Gastrocnemius medialis (tissue), 4 donors: ENCODE results near the gene ATP6V1B1. TPM values are rescaled to one million over a fixed set of nuclear protein-coding genes. Genes with fewer than 3 reads are reported as not detected.

ENCODE experiments used
- ATAC-seq, 2 donors: fragments of 150-250 bp; one replicate each; pipeline ENCODE4 v1.9.1; 2016
- DNase-seq, 2 donors: peaks; one replicate each; pipeline ENCODE4 v3.0.0-alpha.2; 2019
- H3K27ac ChIP-seq, 4 donors: fragments of 200-600 bp; sonication (generic); 1 replicate in 1 of 4; 2 replicates in 3 of 4; pipeline ENCODE4 v1.5.1; 2016 to 2018; ENCODE audit warnings: mild to moderate bottlenecking in 2 of 4, moderate library complexity in 1 of 4
- H3K27me3 ChIP-seq, 3 donors: fragments of 200-600 bp; sonication (generic) in 2 of 3; 1 replicate in 1 of 3; 2 replicates in 2 of 3; pipeline versions ENCODE4 v1.5.1 to v1.6.0; 2016 to 2019; ENCODE audit warnings: mild to moderate bottlenecking in 1 of 3, moderate library complexity in 1 of 3
- H3K36me3 ChIP-seq, 2 donors: fragments of 200-600 bp; sonication (generic) in 1 of 2; one replicate each; pipeline ENCODE4 v1.5.1; 2017 to 2018
- H3K4me1 ChIP-seq, 2 donors: fragments of 200-600 bp; sonication (generic) in 1 of 2; one replicate each; pipeline ENCODE4 v1.5.1; 2016 to 2017; ENCODE audit warnings: mild to moderate bottlenecking in 2 of 2
- H3K4me3 ChIP-seq, 4 donors: fragments of 200-600 bp; sonication (generic) in 3 of 4; 1 replicate in 1 of 4; 2 replicates in 3 of 4; pipeline ENCODE4 v1.5.1; 2016 to 2019; ENCODE audit warnings: mild to moderate bottlenecking in 2 of 4
- H3K9me3 ChIP-seq, 3 donors: fragments of 200-600 bp; sonication (generic) in 2 of 3; 1 replicate in 1 of 3; 2 replicates in 2 of 3; pipeline ENCODE4 v1.5.1; 2016 to 2019
- POLR2A ChIP-seq, 2 donors: fragments of 450-650 bp; IDR thresholded peaks; one replicate each; pipeline ENCODE4 v1.6.1; 2017; ENCODE audit warnings: antibody characterized with exemption in 2 of 2, mild to moderate bottlenecking in 2 of 2, moderate library complexity in 2 of 2
- in situ Hi-C, 4 donors: fragments of 200-750 bp; cut with MboI; loops; one replicate each; pipeline versions ENCODE4 v1.15.0 to v1.8.0; 2017; ENCODE audit warnings: low sequenced_read_pairs in 4 of 4
- intact Hi-C: fragments of 100-400 bp; cut with DNase I; formaldehyde crosslinking; loops from one replicate; pipeline ENCODE4 v1.15.1; 2023; ENCODE audit warnings: low total_unique reads
- total RNA-seq, 4 donors: library from RNA; depleted of rRNA; stranded (reverse); fragments of >200 nt; gene quantifications; one replicate each; pipeline versions ENCODE4 v1.1.0 to v1.2.3, GENCODE V29; 2016
- TF ChIP-seq, protein P1 (sequence below), 5 experiments: fragments of 450-650 bp in 3 of 5; fragments of 200-600 bp in 2 of 5; sonication (generic) in 2 of 5; IDR thresholded peaks in 4 of 5; conservative IDR thresholded peaks in 1 of 5; 1 replicate in 4 of 5; 2 replicates in 1 of 5; pipeline ENCODE4 v1.5.1; 2016 to 2019; ENCODE audit warnings: antibody characterized with exemption in 5 of 5, mild to moderate bottlenecking in 3 of 5, moderate library complexity in 3 of 5

ATP6V1B1 gene
- total RNA-seq, 4 donors from 2014 or later = 2.3 TPM; not detected in 3

DNA sequence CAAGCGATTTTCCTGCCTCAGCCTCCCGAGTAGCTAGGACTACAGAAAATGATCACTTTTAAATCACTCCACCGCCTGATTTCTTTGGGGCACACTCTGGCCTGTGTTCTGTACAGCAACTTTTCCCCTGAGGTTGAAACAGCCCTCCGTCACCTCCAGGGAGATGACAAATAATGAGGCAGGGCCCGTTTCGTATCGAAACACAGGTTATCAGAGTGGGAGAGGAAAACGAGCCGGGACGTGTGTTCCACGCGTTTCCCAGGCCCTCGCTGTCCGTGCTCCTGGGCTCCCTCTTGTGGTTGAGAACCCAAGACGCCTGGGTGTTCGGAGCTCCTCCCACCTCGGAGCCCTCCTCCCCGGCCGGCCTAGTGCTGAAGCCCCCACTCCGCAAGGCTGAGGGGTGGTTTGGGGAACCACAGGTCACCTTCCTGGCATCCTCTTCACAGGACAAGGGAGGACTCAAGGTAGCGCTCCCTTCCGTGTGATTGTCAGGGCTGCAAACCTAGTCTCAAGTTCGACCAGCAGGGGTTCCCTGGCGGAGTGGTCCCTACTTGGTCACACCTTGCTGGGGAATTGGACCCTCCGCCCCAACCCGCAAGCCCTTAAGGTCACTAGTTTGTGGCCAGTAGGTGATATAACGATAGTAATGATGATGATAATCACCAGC, 12.8 kb downstream of the ATP6V1B1 start:
- Histone ChIP-seq H3K27me3 (peaks cover 0 to 6% (median 0%) of the 10 kb centered on the region in 3 donors), H3K36me3 (no peaks in the 10 kb centered on the region), H3K9me3 (no peaks in the 10 kb centered on the region), H3K4me1 (peaks cover 0 to 4% of the 10 kb centered on the region in 2 donors), H3K27ac (no peak overlapping the region), H3K4me3 (peak overlapping the region; percentile 32 to 51 (median 46))
- intact Hi-C loops = loop anchor here (1.0 to 2.0 kb wide), 2 partner anchors 28 to 77 kb away; no protein-coding TSS in a partner anchor
- ATAC-seq = peak; percentile 94 to 96
- in situ Hi-C loops = loop anchor here in 3 of 4 donors (10.0 to 25.0 kb wide), 2 partner anchors 84 to 161 kb away; partner anchors contain the start of gene FIGLA (in 1 of the 3)
- DNase-seq = peak; percentile 47 to 48
- no peak for TF ChIP-seq POLR2A (IDR thresholded peaks at IDR 0.05)
- TF ChIP-seq, protein P1, sequence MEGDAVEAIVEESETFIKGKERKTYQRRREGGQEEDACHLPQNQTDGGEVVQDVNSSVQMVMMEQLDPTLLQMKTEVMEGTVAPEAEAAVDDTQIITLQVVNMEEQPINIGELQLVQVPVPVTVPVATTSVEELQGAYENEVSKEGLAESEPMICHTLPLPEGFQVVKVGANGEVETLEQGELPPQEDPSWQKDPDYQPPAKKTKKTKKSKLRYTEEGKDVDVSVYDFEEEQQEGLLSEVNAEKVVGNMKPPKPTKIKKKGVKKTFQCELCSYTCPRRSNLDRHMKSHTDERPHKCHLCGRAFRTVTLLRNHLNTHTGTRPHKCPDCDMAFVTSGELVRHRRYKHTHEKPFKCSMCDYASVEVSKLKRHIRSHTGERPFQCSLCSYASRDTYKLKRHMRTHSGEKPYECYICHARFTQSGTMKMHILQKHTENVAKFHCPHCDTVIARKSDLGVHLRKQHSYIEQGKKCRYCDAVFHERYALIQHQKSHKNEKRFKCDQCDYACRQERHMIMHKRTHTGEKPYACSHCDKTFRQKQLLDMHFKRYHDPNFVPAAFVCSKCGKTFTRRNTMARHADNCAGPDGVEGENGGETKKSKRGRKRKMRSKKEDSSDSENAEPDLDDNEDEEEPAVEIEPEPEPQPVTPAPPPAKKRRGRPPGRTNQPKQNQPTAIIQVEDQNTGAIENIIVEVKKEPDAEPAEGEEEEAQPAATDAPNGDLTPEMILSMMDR (IDR thresholded peaks at IDR 0.05 in 4 of 5, conservative IDR thresholded peaks at IDR 0.05 in 1 of 5) = peak; percentile 59 to 90 (median 76)

DNA sequence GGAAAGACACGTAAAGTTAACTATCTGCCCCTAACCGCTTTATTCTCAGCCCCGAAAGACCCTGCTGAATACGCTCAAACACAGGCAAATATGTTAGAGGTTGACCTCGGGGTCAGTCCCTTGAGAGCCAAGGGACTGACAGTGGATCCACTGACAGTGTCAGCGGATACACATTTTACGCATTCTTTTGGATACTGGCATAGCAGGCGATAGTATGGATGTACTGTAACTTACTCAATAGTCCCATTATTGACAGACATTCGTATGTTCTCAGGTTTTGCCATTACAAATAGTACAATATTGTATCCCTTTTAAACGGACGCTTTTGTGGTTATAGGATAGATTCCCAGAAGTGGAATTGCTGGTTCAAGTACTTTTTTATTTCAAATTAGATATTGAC, 13.4 kb downstream of the ATP6V1B1 start:
- no peak for ATAC-seq
- peaks cover 0 to 6% (median 0%) of the 10 kb centered on the region in 3 donors for H3K27me3 ChIP-seq
- in situ Hi-C loops = loop anchor here in 3 of 4 donors (10.0 to 25.0 kb wide), 2 partner anchors 84 to 162 kb away; partner anchors contain the start of gene FIGLA (in 1 of the 3)

DNA sequence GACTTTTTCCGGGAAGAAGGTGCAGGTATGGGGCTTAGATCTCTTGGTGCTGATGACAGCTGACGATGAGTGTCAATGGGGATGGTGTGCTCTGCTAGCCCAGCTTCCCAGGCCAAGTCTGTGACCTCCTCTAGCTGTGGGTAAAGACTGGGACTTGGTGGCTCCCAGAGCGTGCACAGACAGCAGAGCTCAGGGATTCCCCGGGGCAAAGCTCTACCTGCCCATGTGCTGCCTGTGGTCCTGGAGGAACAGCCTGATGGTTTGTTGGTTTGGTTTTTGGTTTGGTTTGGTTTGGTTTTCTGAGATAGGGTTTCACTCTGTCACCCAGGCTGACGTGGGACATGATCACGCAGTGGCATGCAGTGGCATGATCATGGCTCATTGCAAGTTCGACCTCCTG, 19.2 kb downstream of the ATP6V1B1 start:
- H3K4me1 ChIP-seq = no peaks in the 10 kb centered on the region
- H3K27ac ChIP-seq = no peak overlapping the region
- ATAC-seq (no peak), DNase-seq (no peak)
- intact Hi-C loops = no loop called here
- no peaks in the 10 kb centered on the region for H3K36me3 ChIP-seq
- in situ Hi-C loops = no loop called here
- no peak overlapping the region for H3K4me3 ChIP-seq
- TF ChIP-seq, protein P1 (IDR thresholded peaks at IDR 0.05 in 4 of 5, conservative IDR thresholded peaks at IDR 0.05 in 1 of 5) = no peak
- no peak for TF ChIP-seq POLR2A (IDR thresholded peaks at IDR 0.05)
- H3K9me3 ChIP-seq = no peaks in the 10 kb centered on the region
- peaks cover 0 to 3% (median 0%) of the 10 kb centered on the region in 3 donors for H3K27me3 ChIP-seq

More for the DNA sequence above, 13.4 kb downstream of the ATP6V1B1 start:
- DNase-seq = no peak
- Histone ChIP-seq H3K36me3 (no peaks in the 10 kb centered on the region), H3K4me1 (peaks cover 0 to 4% of the 10 kb centered on the region in 2 donors), H3K4me3 (no peak overlapping the region), H3K27ac (no peak overlapping the region), H3K9me3 (no peaks in the 10 kb centered on the region)
- intact Hi-C loops = loop anchor here (2.0 kb wide), 1 partner anchor 28 kb away; no protein-coding TSS in a partner anchor
- TF ChIP-seq POLR2A (IDR thresholded peaks at IDR 0.05) = no peak
- TF ChIP-seq, protein P1 (IDR thresholded peaks at IDR 0.05 in 4 of 5, conservative IDR thresholded peaks at IDR 0.05 in 1 of 5) = no peak

DNA sequence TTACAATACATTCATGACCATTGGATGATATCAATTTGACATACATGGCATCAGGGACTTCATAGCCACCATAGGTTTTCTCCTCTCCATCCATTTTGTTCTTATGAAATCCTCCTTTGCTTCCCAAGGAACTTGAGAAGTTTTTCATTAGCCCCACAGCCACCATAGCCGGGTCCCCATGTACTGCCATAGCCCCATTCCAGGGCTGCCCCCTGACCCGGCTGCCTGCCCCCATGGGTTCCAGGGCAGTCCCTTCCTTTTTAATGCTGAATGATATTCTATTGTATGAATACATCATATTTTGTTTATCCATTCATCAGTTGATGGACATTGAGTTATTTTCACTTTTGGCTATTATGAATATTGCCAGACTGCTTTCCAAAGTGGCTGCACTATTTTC, 20.4 kb downstream of the ATP6V1B1 start:
- DNase-seq = no peak
- TF ChIP-seq, protein P1 (IDR thresholded peaks at IDR 0.05 in 4 of 5, conservative IDR thresholded peaks at IDR 0.05 in 1 of 5) = no peak
- no peak for TF ChIP-seq POLR2A (IDR thresholded peaks at IDR 0.05)
- intact Hi-C loops = no loop called here
- Histone ChIP-seq H3K4me1 (no peaks in the 10 kb centered on the region), H3K4me3 (no peak overlapping the region), H3K36me3 (no peaks in the 10 kb centered on the region), H3K9me3 (no peaks in the 10 kb centered on the region), H3K27me3 (peaks cover 0 to 9% (median 0%) of the 10 kb centered on the region in 3 donors), H3K27ac (no peak overlapping the region)
- in situ Hi-C loops = no loop called here
- ATAC-seq = no peak
